Stomach (tissue), 9 donors: ENCODE measurements around the gene RNASEH2C. TPM values are rescaled to one million over a fixed set of nuclear protein-coding genes. Genes with fewer than 3 reads are reported as not detected.
A peak's percentile ranks its signal among the peaks of the same experiment; 100 is the strongest.

Source experiments
- DNase-seq, 2 donors: peaks; one replicate each; pipeline versions ENCODE4 v3.0.0 to v3.0.0-alpha.2; 2013 to 2019
- H3K27ac ChIP-seq, 5 donors: fragments of 200-600 bp in 4 of 5; sonication (generic) in 4 of 5; one replicate each; pipeline ENCODE4 v1.5.1; 2013 to 2019; ENCODE audit warnings: mild to moderate bottlenecking in 1 of 5, moderate library complexity in 1 of 5
- H3K27me3 ChIP-seq, 3 donors: fragments of 200-600 bp; sonication (generic); one replicate each; pipeline ENCODE4 v1.5.1; 2017 to 2019; ENCODE audit warnings: mixed run types in 1 of 3
- H3K36me3 ChIP-seq, 4 donors: fragments of 200-600 bp; sonication (generic); 1 replicate in 3 of 4; 2 replicates in 1 of 4; pipeline ENCODE4 v1.5.1; 2016 to 2019
- H3K4me1 ChIP-seq, 4 donors: fragments of 200-600 bp; sonication (generic); one replicate each; pipeline ENCODE4 v1.5.1; 2016 to 2019
- H3K4me3 ChIP-seq, 4 donors: fragments of 200-600 bp; sonication (generic) in 3 of 4; one replicate each; pipeline ENCODE4 v1.5.1; 2016 to 2019; ENCODE audit warnings: mild to moderate bottlenecking in 1 of 4
- H3K9me3 ChIP-seq, 4 donors: fragments of 200-600 bp; sonication (generic); one replicate each; pipeline ENCODE4 v1.5.1; 2016 to 2019
- EP300 ChIP-seq: sonication (generic); formaldehyde crosslinking; IDR thresholded peaks from one replicate; pipeline ENCODE4 v1.6.1; 2017; ENCODE audit warnings: antibody characterized with exemption
- POLR2A ChIP-seq, 4 donors: fragments of 450-650 bp; IDR thresholded peaks; one replicate each; pipeline ENCODE4 v1.6.1; 2016; ENCODE audit warnings: antibody characterized with exemption in 4 of 4, control low read depth in 2 of 4, mild to moderate bottlenecking in 1 of 4, moderate library complexity in 1 of 4
- POLR2AphosphoS5 ChIP-seq, 3 donors: sonication (generic); formaldehyde crosslinking; IDR thresholded peaks; one replicate each; pipeline ENCODE4 v1.6.1; 2016; ENCODE audit warnings: antibody characterized with exemption in 3 of 3
- WGBS, 5 donors: extraction: QIAGEN DNeasy Blood & Tissue Kit in 3 of 5; methylation state at CpG; one replicate each; pipeline versions ENCODE4 v1.1.5 to v1.1.7; 2013 to 2018; 5-methylcytosine and 5-hydroxymethylcytosine counted together
- intact Hi-C: fragments of 100-400 bp; cut with DNase I; formaldehyde crosslinking; loops from one replicate; pipeline ENCODE4 v1.15.1; 2023; ENCODE audit warnings: low total_unique reads
- polyA plus RNA-seq, 3 donors: library from polyadenylated mRNA; stranded (reverse); fragments of 200-250 nt; gene quantifications; one replicate each; pipeline ENCODE4 v1.2.3, GENCODE V29; 2013
- total RNA-seq, 5 donors: library from RNA; depleted of rRNA; stranded (reverse); fragments of >200 nt; gene quantifications; one replicate each; pipeline versions ENCODE4 v1.1.0 to v1.2.3, GENCODE V29; 2014 to 2016
- TF ChIP-seq, protein P1 (sequence below), 7 experiments: fragments of 450-650 bp in 4 of 7; fragments of 200-600 bp in 3 of 7; sonication (generic) in 3 of 7; IDR thresholded peaks; one replicate each; pipeline ENCODE4 v1.5.1; 2016 to 2019; ENCODE audit warnings: antibody characterized with exemption in 7 of 7, control low read depth in 2 of 7, mild to moderate bottlenecking in 1 of 7
- donor health status: healthy with polysubstance abuse.
- donor health status: Bipolar disorder and iron deficiency.
- donor health status: healthy.

The RNASEH2C gene
- total and polyA plus RNA-seq, 8 donors, result 14.1 to 171 (median 67.1) TPM

DNA sequence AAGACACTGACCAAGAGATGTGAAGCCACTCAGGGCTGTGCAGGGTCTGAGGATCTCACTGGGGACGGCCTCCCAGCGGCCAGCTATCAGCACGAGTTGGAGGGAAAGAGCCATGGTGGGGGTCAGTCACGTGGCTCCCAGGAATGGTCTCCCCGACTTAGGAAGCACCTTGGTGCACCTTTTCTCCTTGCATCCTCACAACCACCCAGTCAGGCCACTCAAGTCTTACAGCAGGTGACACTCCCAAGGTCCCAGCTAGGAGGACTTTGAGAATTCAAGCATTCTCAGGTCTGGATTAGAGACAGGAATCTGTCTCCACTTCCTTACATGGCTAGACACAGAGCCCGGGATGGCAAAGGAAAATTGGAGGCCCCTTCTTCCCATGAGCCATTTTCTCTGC is 2.7 kb downstream of the RNASEH2C start:
- H3K27ac ChIP-seq, result no peak overlapping the region
- 59 to 81% (median 73%) methylated on average over 6 of the region's 6 CpGs for WGBS, 5 donors
- H3K4me1 ChIP-seq, result peaks cover 24 to 49% (median 37%) of the 10 kb centered on the region in 4 donors
- no peaks in the 10 kb centered on the region for H3K27me3 ChIP-seq
- peaks cover 48 to 69% (median 67%) of the 10 kb centered on the region in 4 donors for H3K36me3 ChIP-seq
- intact Hi-C loops, result no loop called here
- TF ChIP-seq EP300 (no peak), POLR2AphosphoS5 (IDR thresholded peaks at IDR 0.05) (no peak), POLR2A (IDR thresholded peaks at IDR 0.05) (no peak)
- TF ChIP-seq, protein P1, sequence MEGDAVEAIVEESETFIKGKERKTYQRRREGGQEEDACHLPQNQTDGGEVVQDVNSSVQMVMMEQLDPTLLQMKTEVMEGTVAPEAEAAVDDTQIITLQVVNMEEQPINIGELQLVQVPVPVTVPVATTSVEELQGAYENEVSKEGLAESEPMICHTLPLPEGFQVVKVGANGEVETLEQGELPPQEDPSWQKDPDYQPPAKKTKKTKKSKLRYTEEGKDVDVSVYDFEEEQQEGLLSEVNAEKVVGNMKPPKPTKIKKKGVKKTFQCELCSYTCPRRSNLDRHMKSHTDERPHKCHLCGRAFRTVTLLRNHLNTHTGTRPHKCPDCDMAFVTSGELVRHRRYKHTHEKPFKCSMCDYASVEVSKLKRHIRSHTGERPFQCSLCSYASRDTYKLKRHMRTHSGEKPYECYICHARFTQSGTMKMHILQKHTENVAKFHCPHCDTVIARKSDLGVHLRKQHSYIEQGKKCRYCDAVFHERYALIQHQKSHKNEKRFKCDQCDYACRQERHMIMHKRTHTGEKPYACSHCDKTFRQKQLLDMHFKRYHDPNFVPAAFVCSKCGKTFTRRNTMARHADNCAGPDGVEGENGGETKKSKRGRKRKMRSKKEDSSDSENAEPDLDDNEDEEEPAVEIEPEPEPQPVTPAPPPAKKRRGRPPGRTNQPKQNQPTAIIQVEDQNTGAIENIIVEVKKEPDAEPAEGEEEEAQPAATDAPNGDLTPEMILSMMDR (IDR thresholded peaks at IDR 0.05), result no peak
- H3K4me3 ChIP-seq, result peak overlapping the region in 1 of 4 donors; percentile 10
- no peak for DNase-seq
- no peaks in the 10 kb centered on the region for H3K9me3 ChIP-seq

DNA sequence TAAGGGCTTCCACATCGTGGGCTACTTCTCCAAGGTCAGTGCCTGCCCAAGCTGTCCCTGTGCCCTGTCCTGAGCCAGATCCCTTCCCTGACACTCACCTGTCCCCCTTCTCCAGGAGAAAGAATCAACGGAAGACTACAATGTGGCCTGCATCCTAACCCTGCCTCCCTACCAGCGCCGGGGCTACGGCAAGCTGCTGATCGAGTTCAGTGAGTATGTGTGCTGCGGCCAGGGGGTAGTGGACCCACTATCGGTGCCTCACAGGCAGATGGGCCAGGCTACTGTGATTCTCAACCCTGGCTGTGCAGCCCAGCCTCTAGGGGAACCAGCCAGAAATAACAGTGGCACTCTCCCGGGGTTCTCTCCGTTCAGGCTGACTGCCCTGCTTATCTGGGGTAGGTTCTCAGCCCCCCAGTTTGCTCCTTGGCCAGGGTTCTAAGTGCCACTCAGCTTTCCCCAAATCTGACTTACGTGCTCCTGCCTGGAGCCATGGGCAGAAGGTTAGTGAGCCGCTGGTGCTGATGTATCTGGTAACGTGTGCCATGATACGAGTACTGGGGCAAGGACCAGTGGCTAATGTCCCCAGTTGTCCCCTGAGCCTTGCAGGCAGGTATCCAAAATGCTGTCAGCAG is 3.7 kb downstream of the RNASEH2C start:
- no peak overlapping the region for H3K4me3 ChIP-seq
- peaks cover 48 to 71% (median 68%) of the 10 kb centered on the region in 4 donors for H3K36me3 ChIP-seq
- DNase-seq, result no peak
- H3K4me1 ChIP-seq, result peaks cover 28 to 55% (median 41%) of the 10 kb centered on the region in 4 donors
- H3K27me3 ChIP-seq, result no peaks in the 10 kb centered on the region
- no peaks in the 10 kb centered on the region for H3K9me3 ChIP-seq
- H3K27ac ChIP-seq, result no peak overlapping the region
- WGBS, 5 donors, result 82 to 85% (median 83%) methylated on average over 14 of the region's 14 CpGs
- TF ChIP-seq EP300 (no peak), POLR2A (IDR thresholded peaks at IDR 0.05) (no peak), POLR2AphosphoS5 (IDR thresholded peaks at IDR 0.05) (no peak)
- TF ChIP-seq, protein P1 (IDR thresholded peaks at IDR 0.05), result no peak
- intact Hi-C loops, result no loop called here

DNA sequence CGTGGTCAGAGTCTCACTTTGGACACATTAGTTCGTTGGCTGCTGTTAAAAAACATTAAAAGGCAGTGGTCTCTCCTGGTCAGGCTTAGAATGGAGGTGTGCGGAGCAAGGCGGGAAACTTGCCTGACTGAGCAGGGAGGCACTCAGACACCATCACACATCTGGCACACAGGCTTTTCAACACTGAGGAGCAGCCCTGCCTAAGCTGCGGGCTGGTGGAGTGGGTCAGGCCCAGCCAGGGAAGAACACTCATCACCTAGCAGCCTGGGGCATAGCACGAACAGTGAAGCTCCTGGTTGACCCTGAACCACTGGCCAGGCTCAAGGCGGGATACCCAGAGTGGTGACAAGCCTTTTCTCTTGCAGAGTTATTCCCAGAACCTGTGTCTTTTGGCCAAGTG is 4.3 kb downstream of the RNASEH2C start:
- intact Hi-C loops, result no loop called here
- Histone ChIP-seq H3K27me3 (no peaks in the 10 kb centered on the region), H3K27ac (no peak overlapping the region), H3K36me3 (peaks cover 48 to 71% (median 68%) of the 10 kb centered on the region in 4 donors), H3K4me3 (no peak overlapping the region), H3K9me3 (no peaks in the 10 kb centered on the region), H3K4me1 (peaks cover 31 to 58% (median 44%) of the 10 kb centered on the region in 4 donors)
- TF ChIP-seq, protein P1 (IDR thresholded peaks at IDR 0.05), result no peak
- no peak for TF ChIP-seq EP300
- TF ChIP-seq POLR2AphosphoS5 (IDR thresholded peaks at IDR 0.05), result no peak
- no peak for DNase-seq
- 80 to 93% (median 85%) methylated on average over 7 of the region's 7 CpGs for WGBS, 5 donors

DNA sequence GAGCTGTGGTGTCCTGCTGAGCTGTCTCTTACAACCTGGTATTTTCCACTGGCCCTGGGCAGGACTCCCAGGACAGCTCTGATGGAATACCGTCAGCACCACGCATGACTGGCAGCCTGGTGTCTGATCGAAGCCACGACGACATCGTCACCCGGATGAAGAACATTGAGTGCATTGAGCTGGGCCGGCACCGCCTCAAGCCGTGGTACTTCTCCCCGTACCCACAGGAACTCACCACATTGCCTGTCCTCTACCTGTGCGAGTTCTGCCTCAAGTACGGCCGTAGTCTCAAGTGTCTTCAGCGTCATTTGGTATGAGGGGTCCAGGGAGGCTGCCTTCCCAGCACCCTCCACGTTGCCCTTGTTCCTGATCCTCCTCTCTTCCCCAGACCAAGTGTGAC is 6.2 kb downstream of the RNASEH2C start:
- 92 to 94% (median 93%) methylated on average over 16 of the region's 16 CpGs for WGBS, 5 donors
- intact Hi-C loops, result loop anchor here (5.0 kb wide), 1 partner anchor 103 kb away; no protein-coding TSS in a partner anchor
- TF ChIP-seq POLR2AphosphoS5 (IDR thresholded peaks at IDR 0.05) (no peak), POLR2A (IDR thresholded peaks at IDR 0.05) (no peak), EP300 (no peak)
- TF ChIP-seq, protein P1 (IDR thresholded peaks at IDR 0.05), result no peak
- DNase-seq, result no peak
- no peaks in the 10 kb centered on the region for H3K27me3 ChIP-seq
- peak overlapping the region in 1 of 5 donors; percentile 98 for H3K27ac ChIP-seq
- no peak overlapping the region for H3K4me3 ChIP-seq
- peaks cover 48 to 67% (median 66%) of the 10 kb centered on the region in 4 donors for H3K36me3 ChIP-seq
- peaks cover 31 to 57% (median 45%) of the 10 kb centered on the region in 4 donors for H3K4me1 ChIP-seq
- no peaks in the 10 kb centered on the region for H3K9me3 ChIP-seq
